Brain microvascular endothelial cell (primary cell): Measurements from ENCODE around the gene MRPL22.

Experiments
- DNase-seq: peaks from one replicate; pipeline ENCODE4 v3.0.0-alpha.2; 2020
- H3K27ac ChIP-seq: fragments of 250-450 bp; sonication (Bioruptor Pico); 2 replicates; pipeline ENCODE4 v1.5.1; 2020; ENCODE audit warnings: mild to moderate bottlenecking, moderate library complexity
- H3K27me3 ChIP-seq: fragments of 250-450 bp; sonication (Bioruptor Pico); replicated peaks from 2 replicates; pipeline ENCODE4 v1.5.1; 2020; ENCODE audit warnings: mild to moderate bottlenecking
- H3K36me3 ChIP-seq: fragments of 250-450 bp; sonication (Bioruptor Pico); replicated peaks from 2 replicates; pipeline ENCODE4 v1.5.1; 2020; ENCODE audit warnings: mild to moderate bottlenecking
- H3K4me3 ChIP-seq: 2 replicates; pipeline ENCODE4 v1.5.1; 2011; ENCODE audit warnings: low read depth, mild to moderate bottlenecking, control low read depth, low read length, moderate library complexity
- in situ Hi-C: cut with HindIII; loops from 2 replicates; pipeline ENCODE4 v1.10.0; 2017; ENCODE audit warnings: low sequenced_read_pairs, low pct_ligation_motif_present
- TF ChIP-seq, protein P1 (sequence below): IDR thresholded peaks from 2 replicates; pipeline ENCODE4 v1.5.1; 2011; ENCODE audit warnings: low read depth, mild to moderate bottlenecking, moderate library complexity, low read length, control low read depth, inconsistent platforms; ENCODE audit errors: missing control alignments

Gene MRPL22

GRCh38 chr5:154940772-154941620, at the start of gene MRPL22:
TSS of gene MRPL22 (plus strand) at chr5:154941073. CDS start at chr5:154941111, 38 bp downstream.
- Histone ChIP-seq H3K27me3 (no peaks in the 10 kb centered on the region), H3K4me3 (peak within 1 kb of the TSS; percentile 92), H3K27ac (peak within 1 kb of the TSS; percentile 12), H3K36me3 (no peaks in the 10 kb centered on the region)
- in situ Hi-C loops, result no loop called here
- TF ChIP-seq, protein P1, sequence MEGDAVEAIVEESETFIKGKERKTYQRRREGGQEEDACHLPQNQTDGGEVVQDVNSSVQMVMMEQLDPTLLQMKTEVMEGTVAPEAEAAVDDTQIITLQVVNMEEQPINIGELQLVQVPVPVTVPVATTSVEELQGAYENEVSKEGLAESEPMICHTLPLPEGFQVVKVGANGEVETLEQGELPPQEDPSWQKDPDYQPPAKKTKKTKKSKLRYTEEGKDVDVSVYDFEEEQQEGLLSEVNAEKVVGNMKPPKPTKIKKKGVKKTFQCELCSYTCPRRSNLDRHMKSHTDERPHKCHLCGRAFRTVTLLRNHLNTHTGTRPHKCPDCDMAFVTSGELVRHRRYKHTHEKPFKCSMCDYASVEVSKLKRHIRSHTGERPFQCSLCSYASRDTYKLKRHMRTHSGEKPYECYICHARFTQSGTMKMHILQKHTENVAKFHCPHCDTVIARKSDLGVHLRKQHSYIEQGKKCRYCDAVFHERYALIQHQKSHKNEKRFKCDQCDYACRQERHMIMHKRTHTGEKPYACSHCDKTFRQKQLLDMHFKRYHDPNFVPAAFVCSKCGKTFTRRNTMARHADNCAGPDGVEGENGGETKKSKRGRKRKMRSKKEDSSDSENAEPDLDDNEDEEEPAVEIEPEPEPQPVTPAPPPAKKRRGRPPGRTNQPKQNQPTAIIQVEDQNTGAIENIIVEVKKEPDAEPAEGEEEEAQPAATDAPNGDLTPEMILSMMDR, result no peak
- peak; percentile 95 for DNase-seq

GRCh38 chr5:154892369-154892771, 48.5 kb upstream of the MRPL22 start:
- no peak overlapping the region for H3K4me3 ChIP-seq
- no peaks in the 10 kb centered on the region for H3K27me3 ChIP-seq
- H3K36me3 ChIP-seq, result peaks cover 55% of the 10 kb centered on the region
- in situ Hi-C loops, result no loop called here
- TF ChIP-seq, protein P1, result no peak
- DNase-seq, result peak; percentile 16
- H3K27ac ChIP-seq, result no peak overlapping the region

- in situ Hi-C loops, result no loop called here
- TF ChIP-seq, protein P1, result no peak
- H3K27me3 ChIP-seq, result no peaks in the 10 kb centered on the region
- H3K27ac ChIP-seq, result no peak overlapping the region
- peaks cover 51% of the 10 kb centered on the region for H3K36me3 ChIP-seq
- no peak for DNase-seq
- no peak overlapping the region for H3K4me3 ChIP-seq
These were observed 47.5 kb upstream of the MRPL22 start for GRCh38 chr5:154893381-154893780.

- Histone ChIP-seq H3K36me3 (peaks cover 43% of the 10 kb centered on the region), H3K4me3 (no peak overlapping the region), H3K27ac (no peak overlapping the region), H3K27me3 (no peaks in the 10 kb centered on the region)
- TF ChIP-seq, protein P1, result no peak
- in situ Hi-C loops, result no loop called here
- no peak for DNase-seq
These were observed 45.0 kb upstream of the MRPL22 start for GRCh38 chr5:154895606-154896561.

DNA sequence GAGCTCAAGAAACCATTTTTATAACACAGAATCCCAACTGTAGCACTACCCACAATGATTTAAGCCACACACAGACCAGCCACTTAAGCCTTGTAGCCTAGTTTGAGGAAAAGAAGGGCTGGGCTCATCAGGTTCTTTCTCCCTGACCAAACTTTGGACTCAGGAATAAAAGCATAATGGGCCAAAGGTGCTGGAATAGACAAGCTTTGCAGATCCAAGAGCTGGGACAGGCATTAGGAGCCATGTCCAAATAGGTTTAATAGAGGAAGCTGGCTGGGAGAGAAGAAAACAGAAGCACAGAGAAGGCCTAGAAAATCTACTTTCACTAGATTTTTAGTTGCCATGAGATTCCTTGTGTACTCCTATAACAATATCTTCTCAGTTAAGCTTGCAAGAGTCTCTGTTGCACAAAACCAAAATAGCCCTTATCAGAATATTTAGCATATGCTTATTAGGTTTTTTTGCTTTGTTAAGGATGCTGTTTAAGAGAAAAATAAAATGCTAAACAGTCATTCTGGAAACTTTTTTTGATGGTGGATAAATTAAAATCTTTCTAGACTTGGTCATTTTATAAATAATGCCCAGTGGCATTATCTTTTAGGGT, 44.2 kb upstream of the MRPL22 start:
- Histone ChIP-seq H3K36me3 (peaks cover 36% of the 10 kb centered on the region), H3K27ac (no peak overlapping the region), H3K4me3 (no peak overlapping the region), H3K27me3 (no peaks in the 10 kb centered on the region)
- TF ChIP-seq, protein P1, result no peak
- no peak for DNase-seq
- in situ Hi-C loops, result no loop called here
